GM21529 (cell line): ENCODE data around the gene PRUNE2.
"Not testable (repeated sequence)": the region's sequence is repeated elsewhere in the genome, so short reads cannot be mapped to it uniquely, and the experiment has no call there.

Experiments used
- ATAC-seq: cut with Tn5 transposase; IDR thresholded peaks from one replicate; pipeline ENCODE4 v1.9.1; 2021; ENCODE audit not compliant: unreplicated experiment

Gene PRUNE2

GRCh38 chr9:76868897-76869296 lies 37.0 kb downstream of the PRUNE2 start:
- ATAC-seq: no peak

DNA sequence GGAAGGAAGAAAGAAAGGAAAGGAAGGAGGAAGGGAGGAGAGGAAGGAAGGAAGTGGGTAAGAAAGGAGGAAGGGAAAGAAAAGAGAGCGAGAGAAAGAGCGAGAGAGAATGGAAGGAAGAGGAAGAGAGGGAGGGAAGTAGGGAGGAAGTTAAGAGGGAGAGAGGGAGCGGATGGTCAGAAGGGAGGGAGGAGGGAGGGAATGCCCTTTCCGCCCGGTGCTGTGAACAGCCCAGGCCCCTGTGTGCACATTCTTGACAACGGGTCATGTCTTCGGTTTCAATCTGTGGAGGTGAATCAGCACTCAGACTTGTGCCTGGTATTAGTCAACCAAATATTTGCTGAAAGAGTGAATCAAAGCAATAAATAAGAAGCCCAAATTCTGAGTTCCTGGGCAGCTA lies 39.2 kb downstream of the PRUNE2 start:
- no peak for ATAC-seq

DNA sequence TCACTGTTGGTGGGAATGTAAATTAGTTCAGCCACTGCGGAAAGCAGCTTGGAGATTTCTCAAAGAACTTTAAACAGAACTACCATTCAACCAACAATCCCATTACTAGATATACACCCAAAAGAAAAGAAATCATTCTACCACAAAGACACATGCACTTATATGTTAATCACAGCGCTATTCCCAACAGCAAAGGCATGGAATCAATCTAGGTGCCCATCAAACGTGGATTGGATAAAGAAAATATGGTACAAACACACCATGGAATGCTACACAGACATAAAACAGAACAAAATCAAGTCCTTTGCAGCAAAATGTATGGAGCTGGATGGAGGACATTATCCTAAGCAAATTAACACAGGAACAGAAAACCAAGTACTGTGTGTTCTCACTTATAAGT lies 42.1 kb downstream of the PRUNE2 start:
- no peak for ATAC-seq

- no peak for ATAC-seq
Observed at GRCh38 chr9:76859860-76860259, 46.1 kb downstream of the PRUNE2 start.

- ATAC-seq: not testable (repeated sequence)
Observed at GRCh38 chr9:76858248-76858647, 47.7 kb downstream of the PRUNE2 start.

DNA sequence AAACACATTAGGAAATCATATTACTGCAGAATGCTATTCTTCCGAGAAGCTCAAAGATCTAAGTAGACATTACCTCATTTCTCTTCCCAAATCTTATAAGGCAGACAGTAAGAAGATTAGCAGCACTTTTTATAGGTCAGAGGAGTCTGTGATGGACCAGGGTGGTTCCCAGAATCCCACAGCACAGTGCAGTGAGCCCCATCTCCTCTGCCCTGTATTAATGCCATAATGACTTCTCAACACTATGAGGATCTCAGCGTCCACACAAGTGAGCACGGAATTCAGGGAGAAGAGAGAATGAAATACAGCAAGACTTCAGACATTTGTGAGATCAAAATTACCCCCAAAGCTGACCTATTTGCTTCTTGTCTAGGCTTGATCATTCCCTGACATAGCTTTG lies 49.9 kb downstream of the PRUNE2 start:
- ATAC-seq: no peak

- ATAC-seq: no peak
Observed at GRCh38 chr9:76855015-76855414, 50.9 kb downstream of the PRUNE2 start.

DNA sequence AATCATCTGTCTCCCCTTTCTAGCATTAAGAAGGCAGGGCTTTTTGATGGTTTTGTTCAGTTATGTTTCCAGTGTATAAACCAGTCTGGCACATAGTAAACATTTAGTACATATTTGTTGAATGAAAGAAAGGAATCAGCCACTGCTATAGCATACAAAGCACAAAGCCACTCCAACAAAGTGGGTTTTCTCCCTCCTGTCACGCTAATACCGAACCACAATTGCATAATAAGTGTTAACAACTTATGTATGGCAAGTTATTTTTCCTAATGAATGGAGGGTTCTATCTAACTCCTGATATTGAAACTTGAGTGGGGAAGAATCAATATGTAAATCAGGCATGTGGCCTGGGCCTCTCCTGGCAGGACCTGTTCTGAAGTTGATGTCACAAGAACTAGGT lies 53.9 kb downstream of the PRUNE2 start:
- no peak for ATAC-seq

- no peak for ATAC-seq
Observed at GRCh38 chr9:76846297-76846696, 59.6 kb downstream of the PRUNE2 start.

- no peak for ATAC-seq
Observed at GRCh38 chr9:76845254-76845653, 60.7 kb downstream of the PRUNE2 start.

DNA sequence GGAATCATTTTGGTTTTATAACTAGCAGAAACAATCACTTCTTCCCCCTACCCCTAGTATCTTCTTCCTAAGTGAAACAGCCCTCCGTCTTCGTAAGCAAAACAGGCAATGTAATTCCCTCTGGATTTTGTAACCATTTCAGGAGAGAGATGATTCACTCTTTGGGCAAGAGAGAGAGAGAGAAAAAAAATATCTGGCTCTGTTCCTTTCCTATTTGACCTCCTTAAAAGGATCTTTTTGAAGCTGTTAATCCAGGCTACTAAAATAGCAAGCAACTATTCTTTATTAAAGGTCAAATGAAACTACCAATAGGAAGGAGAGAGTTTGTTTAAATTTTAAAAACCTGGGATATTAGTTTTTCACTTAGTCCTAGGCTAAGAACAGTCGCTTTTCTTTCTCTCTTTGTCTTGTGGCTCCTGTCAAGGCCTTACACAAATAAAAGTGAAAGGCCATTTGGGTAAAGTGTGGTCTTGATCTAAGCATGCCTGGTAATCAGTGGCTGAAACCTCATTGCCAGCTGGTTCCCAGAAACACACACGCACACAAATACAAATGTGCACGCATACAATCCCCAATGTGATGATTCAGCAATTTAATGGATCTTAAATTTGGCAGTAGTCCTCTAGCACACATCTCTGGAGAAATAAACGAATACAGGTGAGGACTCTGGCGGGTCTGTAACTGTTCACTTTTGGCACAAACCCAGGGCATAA lies 70.2 kb downstream of the PRUNE2 start:
- ATAC-seq: no peak

DNA sequence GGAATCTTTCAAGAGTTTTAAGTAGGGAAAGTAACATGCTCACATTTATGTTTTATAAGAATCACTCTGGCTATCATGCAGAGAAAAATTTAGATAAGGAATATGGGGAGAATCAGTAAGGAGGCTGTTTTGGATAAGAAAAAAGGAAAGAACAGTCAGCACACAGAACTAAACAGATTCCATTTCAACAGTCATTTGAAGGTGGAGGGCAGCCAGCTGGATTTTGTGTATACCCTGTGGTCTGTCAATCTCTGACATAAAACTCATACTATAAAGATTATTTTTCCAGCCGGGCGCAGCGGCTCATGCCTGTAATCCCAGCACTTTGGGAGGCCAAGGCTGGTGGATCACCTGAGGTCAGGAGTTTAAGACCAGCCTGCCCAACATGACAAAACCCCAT lies 77.5 kb downstream of the PRUNE2 start:
- no peak for ATAC-seq

DNA sequence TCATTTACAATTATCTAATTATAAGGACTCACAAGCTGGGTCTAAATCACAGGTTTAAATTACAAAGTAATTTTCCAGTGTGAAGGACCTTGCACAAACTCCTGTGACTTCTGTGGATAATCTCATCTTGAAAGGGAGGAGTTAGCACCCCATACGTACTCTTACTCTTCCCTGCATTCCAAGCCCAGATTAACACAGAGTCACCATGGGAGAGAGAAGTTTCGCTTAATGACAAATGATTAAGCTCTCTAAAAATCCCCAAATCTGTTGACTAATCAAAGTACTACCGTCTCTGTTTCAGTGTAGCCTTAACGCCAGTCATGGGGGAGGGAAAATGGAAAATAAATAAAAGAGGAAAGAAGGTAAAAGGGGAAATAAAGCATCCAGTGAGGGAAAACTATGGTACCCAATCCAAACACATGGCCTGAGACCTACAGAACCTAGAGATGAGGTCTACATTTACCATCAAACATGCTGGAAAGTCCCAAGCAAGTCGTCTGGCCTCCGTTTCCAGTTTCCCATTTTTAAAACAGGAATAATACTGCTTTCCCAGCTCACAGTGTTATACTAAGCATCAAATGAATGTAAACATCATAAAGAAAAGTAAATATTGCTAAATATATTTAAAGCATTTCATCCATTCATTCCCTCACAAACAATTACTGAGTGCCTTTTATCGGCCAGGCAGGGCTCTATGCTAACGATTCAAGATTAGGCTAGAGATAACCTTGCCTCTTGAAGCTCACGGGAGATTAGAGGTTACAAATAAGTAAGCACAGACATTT lies 78.4 kb downstream of the PRUNE2 start:
- no peak for ATAC-seq

GRCh38 chr9:76820431-76820830 lies 85.5 kb downstream of the PRUNE2 start:
- no peak for ATAC-seq

- no peak for ATAC-seq
Observed at GRCh38 chr9:76818271-76818670, 87.6 kb downstream of the PRUNE2 start.

DNA sequence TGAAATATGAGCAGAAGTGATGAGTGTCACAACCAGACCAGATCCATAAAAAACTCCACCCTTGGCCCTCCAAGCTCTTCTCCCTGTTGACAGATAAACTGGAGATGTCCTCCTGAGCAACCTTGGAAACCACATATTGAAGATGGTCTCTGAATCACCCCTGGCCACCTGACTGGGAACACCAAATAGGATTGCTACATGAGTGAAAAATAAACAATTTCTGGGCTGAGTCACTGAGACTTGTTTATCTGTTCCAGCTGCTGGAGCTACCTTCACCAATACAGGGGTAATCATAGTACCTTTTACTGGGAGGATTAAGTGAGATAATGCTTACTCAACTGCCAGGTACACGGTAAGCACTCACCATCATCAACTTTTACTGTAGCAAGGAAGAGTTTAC lies 88.4 kb downstream of the PRUNE2 start:
- ATAC-seq: no peak

DNA sequence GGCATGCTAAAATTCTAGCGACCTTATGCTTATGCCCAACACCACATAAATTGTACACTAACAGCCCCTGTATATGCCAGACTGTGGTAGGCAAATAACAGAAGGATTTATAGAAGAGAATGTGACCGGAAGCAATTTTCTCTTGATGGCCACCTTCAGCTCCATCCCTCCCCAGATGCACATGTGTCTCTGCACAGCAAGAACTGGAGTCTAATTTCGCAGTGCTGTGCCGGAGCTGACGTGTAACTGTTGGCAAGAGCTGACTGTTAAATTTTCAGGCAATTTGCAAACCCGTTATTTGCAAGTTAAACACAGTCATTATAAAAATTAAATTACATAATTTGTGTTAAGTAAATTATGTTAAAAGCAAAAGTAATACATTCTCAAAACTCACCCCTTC lies 93.3 kb downstream of the PRUNE2 start:
- no peak for ATAC-seq

GRCh38 chr9:76810377-76810957 lies 95.4 kb downstream of the PRUNE2 start:
- peak; percentile 87 for ATAC-seq

DNA sequence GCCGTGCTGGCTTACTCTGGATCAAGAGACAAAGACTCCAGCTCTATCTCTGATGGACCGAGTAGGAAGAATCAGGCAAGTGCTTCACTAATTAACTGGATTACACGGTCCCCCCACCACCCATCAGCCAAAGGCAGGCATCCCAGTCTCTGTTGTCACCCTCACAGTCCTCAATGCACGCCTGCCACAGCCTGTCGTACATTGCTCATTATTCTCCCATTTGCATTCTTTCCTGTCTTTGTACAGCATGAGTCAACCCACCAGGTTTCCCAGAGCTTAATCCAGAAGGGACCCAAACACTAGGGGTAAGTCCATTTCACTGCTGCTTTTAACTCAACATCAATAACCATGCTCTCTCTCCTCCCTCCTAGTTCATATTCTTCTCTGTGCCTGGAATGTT lies 97.3 kb downstream of the PRUNE2 start:
- ATAC-seq: no peak

GRCh38 chr9:76803762-76804161 lies 102.2 kb downstream of the PRUNE2 start:
- no peak for ATAC-seq

GRCh38 chr9:76803083-76803482 lies 102.8 kb downstream of the PRUNE2 start:
- ATAC-seq: no peak

DNA sequence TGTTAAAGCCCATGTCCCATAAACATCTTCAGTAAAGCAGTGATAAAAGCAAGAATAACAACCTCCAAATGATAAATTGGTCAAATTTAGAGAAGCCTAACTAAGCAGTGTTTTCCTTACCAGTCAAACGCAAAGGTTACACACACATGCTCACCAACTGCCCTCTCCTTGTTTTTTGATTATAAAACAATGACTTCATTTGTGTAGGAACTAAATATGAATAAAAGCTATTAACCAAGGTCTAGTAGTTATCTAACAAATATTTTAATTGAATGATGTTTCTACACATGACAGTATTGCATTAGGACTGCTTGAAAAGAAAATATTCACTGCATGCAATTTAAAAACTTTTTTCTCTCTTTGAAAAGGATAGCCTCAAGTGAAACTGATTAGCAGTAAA lies 105.0 kb downstream of the PRUNE2 start:
- no peak for ATAC-seq
